Esophagus squamous epithelium (tissue), 5 donors: ENCODE measurements around the gene FKBP14. TPM values are rescaled to one million over a fixed set of nuclear protein-coding genes. Genes with fewer than 3 reads are reported as not detected.
"Not testable (repeated sequence)": the region's sequence is repeated elsewhere in the genome, so short reads cannot be mapped to it uniquely, and the experiment has no call there.

Experiments used
- DNase-seq: peaks from one replicate; lab custom pipeline; 2025; lab: John Stamatoyannopoulos, UW
- H3K27ac ChIP-seq, 4 donors: fragments of 200-600 bp; sonication (generic); one replicate each; pipeline ENCODE4 v1.5.1; 2016 to 2019; ENCODE audit warnings: mild to moderate bottlenecking in 1 of 4
- H3K27me3 ChIP-seq, 4 donors: fragments of 200-600 bp; sonication (generic); 1 replicate in 3 of 4; 2 replicates in 1 of 4; pipeline versions ENCODE4 v1.5.1 to v1.6.0; 2017 to 2021; ENCODE audit warnings: antibody characterized with exemption in 1 of 4
- H3K36me3 ChIP-seq, 3 donors: fragments of 200-600 bp; sonication (generic); one replicate each; pipeline ENCODE4 v1.5.1; 2016 to 2019
- H3K4me1 ChIP-seq, 3 donors: fragments of 200-600 bp; sonication (generic); one replicate each; pipeline ENCODE4 v1.5.1; 2017 to 2019
- H3K4me3 ChIP-seq, 4 donors: fragments of 200-600 bp; sonication (generic); 1 replicate in 3 of 4; 2 replicates in 1 of 4; pipeline ENCODE4 v1.5.1; 2016 to 2019; ENCODE audit warnings: mild to moderate bottlenecking in 2 of 4, moderate library complexity in 1 of 4
- H3K9me3 ChIP-seq, 3 donors: fragments of 200-600 bp; sonication (generic); one replicate each; pipeline ENCODE4 v1.5.1; 2016 to 2019
- POLR2A ChIP-seq, 4 donors: fragments of 450-650 bp; IDR thresholded peaks; one replicate each; pipeline ENCODE4 v1.6.1; 2017; ENCODE audit warnings: antibody characterized with exemption in 4 of 4, mild to moderate bottlenecking in 4 of 4, moderate library complexity in 3 of 4
- WGBS, 2 donors: methylation state at CpG; one replicate each; pipeline ENCODE4 v1.1.5; 2018; 5-methylcytosine and 5-hydroxymethylcytosine counted together
- intact Hi-C: fragments of 100-400 bp; cut with DNase I; formaldehyde crosslinking; loops from one replicate; pipeline ENCODE4 v1.15.0; 2022
- total RNA-seq, 4 donors: library from RNA; depleted of rRNA; stranded (reverse); fragments of >200 nt; gene quantifications; one replicate each; pipeline ENCODE4 v1.1.0, GENCODE V29; 2016
- TF ChIP-seq, protein P1 (sequence below), 6 experiments: fragments of 450-650 bp in 4 of 6; fragments of 200-600 bp in 2 of 6; sonication (generic) in 2 of 6; IDR thresholded peaks; one replicate each; pipeline ENCODE4 v1.5.1; 2016 to 2019; ENCODE audit warnings: antibody characterized with exemption in 6 of 6, mild to moderate bottlenecking in 4 of 6, moderate library complexity in 4 of 6
- donor health status: DM: yes; HTN: yes; CAD: no.

The FKBP14 gene
- total RNA-seq, 4 donors from 2014 or later: 3.3 to 8.0 (median 7.5) TPM

DNA sequence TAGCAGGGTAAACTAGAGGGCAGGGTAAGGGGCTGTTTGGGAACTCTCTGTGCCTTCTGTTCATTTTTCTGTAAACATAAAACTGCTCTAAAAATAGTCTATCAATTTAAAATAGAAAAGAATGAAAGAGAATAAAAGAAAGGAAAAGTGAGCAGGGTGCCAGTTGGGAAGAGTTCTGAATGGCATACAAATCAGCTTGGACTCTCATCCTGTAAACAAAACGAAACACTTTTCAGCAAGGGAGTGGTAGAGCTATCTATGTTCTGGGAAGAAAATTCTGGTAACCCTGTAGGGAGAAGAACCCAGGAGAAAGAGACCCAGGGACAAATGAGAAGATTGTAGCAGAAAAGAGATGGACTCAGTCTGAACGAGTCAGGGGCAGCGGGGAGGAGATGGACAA is 61.5 kb downstream of the FKBP14 start:
- no peak for DNase-seq
- Histone ChIP-seq H3K36me3 (peaks cover 0 to 4% (median 0%) of the 10 kb centered on the region in 3 donors), H3K27ac (peak overlapping the region in 1 of 4 donors; percentile 29), H3K4me3 (no peak overlapping the region), H3K4me1 (peaks cover 0 to 16% (median 6%) of the 10 kb centered on the region in 3 donors), H3K27me3 (no peaks in the 10 kb centered on the region), H3K9me3 (no peaks in the 10 kb centered on the region)
- TF ChIP-seq POLR2A (IDR thresholded peaks at IDR 0.05): no peak
- TF ChIP-seq, protein P1, sequence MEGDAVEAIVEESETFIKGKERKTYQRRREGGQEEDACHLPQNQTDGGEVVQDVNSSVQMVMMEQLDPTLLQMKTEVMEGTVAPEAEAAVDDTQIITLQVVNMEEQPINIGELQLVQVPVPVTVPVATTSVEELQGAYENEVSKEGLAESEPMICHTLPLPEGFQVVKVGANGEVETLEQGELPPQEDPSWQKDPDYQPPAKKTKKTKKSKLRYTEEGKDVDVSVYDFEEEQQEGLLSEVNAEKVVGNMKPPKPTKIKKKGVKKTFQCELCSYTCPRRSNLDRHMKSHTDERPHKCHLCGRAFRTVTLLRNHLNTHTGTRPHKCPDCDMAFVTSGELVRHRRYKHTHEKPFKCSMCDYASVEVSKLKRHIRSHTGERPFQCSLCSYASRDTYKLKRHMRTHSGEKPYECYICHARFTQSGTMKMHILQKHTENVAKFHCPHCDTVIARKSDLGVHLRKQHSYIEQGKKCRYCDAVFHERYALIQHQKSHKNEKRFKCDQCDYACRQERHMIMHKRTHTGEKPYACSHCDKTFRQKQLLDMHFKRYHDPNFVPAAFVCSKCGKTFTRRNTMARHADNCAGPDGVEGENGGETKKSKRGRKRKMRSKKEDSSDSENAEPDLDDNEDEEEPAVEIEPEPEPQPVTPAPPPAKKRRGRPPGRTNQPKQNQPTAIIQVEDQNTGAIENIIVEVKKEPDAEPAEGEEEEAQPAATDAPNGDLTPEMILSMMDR (IDR thresholded peaks at IDR 0.05): no peak
- intact Hi-C loops: no loop called here
- WGBS, 2 donors: 75 to 79% methylated on average over 3 of the region's 3 CpGs

DNA sequence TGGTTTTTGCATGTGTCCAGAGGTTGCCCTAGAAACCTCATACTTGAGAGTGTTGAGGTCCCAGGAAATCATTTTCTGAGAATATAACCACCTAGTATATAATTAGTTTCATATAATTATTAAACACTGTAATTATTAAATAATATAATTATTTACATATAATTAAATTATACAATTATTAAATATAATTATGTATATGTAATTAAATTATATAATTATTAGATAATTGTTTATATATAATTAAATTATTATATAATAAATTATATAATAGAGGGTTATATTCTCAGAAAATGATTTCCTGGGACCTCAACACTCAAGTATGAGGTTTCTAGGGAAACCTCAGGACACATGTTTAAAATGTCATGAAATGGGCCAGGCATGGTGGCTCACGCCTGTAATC is 64.5 kb downstream of the FKBP14 start:
- intact Hi-C loops: no loop called here
- Histone ChIP-seq H3K27ac (no peak overlapping the region), H3K27me3 (no peaks in the 10 kb centered on the region), H3K36me3 (no peaks in the 10 kb centered on the region), H3K9me3 (no peaks in the 10 kb centered on the region), H3K4me3 (no peak overlapping the region), H3K4me1 (no peaks in the 10 kb centered on the region)
- TF ChIP-seq, protein P1 (IDR thresholded peaks at IDR 0.05): no peak
- TF ChIP-seq POLR2A (IDR thresholded peaks at IDR 0.05): no peak
- WGBS, 2 donors: 84 to 92% methylated on average over 1 of the region's 1 CpG
- no peak for DNase-seq

DNA sequence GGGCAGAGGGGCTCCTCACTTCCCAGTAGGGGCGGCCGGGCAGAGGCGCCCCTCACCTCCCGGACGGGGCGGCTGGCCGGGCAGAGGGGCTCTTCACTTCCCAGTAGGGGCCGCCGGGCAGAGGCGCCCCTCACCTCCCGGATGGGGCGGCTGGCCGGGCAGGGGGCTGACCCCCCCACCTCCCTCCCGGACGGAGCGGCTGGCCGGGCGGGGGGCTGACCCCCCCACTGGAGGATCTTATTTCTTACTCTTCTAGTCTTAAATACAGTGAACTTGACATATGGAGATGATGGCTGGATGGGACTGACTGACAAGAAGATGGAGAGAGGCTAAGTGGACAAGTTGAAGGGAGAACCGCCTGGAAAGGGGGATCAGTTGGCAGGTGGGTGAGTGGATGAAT is 64.9 kb downstream of the FKBP14 start:
- H3K27ac ChIP-seq, H3K4me3 ChIP-seq, DNase-seq, H3K9me3 ChIP-seq, H3K36me3 ChIP-seq, H3K4me1 ChIP-seq, intact Hi-C loops, H3K27me3 ChIP-seq: not testable (repeated sequence)
- 90 to 100% methylated on average over 1 of the region's 19 CpGs for WGBS, 2 donors

Other genes with a start within 250 kb of the FKBP14 start
- gene WIPF3, start 220.2 kb downstream of the FKBP14 start, total RNA-seq: 1 to 10 TPM in 1 of 4 donors, under 1 TPM in 2, not detected in 1; 0.18 to 1.1 (median 0.61) TPM
- gene SCRN1, start 36.9 kb downstream of the FKBP14 start, total RNA-seq: 10 to 100 TPM in 3 of 4 donors, 1 to 10 TPM in 1; 6.3 to 27.8 (median 20.5) TPM
- gene PLEKHA8, start 1.7 kb upstream of the FKBP14 start, total RNA-seq: 10 to 100 TPM in 1 of 4 donors, 1 to 10 TPM in 3; 5.1 to 10.5 (median 5.9) TPM
- gene MTURN, start 108.3 kb upstream of the FKBP14 start, total RNA-seq: 10 to 100 TPM; 10.4 to 88.9 (median 18.6) TPM